Measurements from ENCODE around the gene ATP11C. TPM values are rescaled to one million over a fixed set of nuclear protein-coding genes. Genes with fewer than 3 reads are reported as not detected.

ATP11C gene
- total RNA-seq, 1 experiment from 2014 or later, result 19.4 TPM

- TF ChIP-seq MAX (IDR thresholded peaks at IDR 0.05) (no peak), POLR2AphosphoS5 (IDR thresholded peaks at IDR 0.05; ENCODE audit: low read depth, low read length) (no peak), FOSL1 (IDR thresholded peaks at IDR 0.05; ENCODE audit: low read depth) (no peak)
Measured at GRCh38 chrX:139801397-139801813, 131.4 kb downstream of the ATP11C start (continued).

- Histone ChIP-seq H3K79me2 (ENCODE audit: insufficient read depth, low read length) (no peaks in the 10 kb centered on the region), H2AFZ (ENCODE audit: low read depth, low read length, poor library complexity, severe bottlenecking) (no peak overlapping the region), H3K9me2 (ENCODE audit: insufficient read depth) (no peaks in the 10 kb centered on the region), H3K9me3 (ENCODE audit: control insufficient read depth in 1 of 2, insufficient read depth in 1 of 2, low read depth in 1 of 2, low read length in 2 of 2) (no peaks in the 10 kb centered on the region), H3K4me2 (ENCODE audit: low read length) (no peak overlapping the region), H3K27me3 (ENCODE audit: insufficient read depth, low read length) (no peaks in the 10 kb centered on the region), H3K27ac (ENCODE audit: low read depth, low read length) (no peak overlapping the region), H3K4me1 (ENCODE audit: control insufficient read depth in 1 of 2, insufficient read depth in 2 of 2, low read length in 2 of 2) (no peaks in the 10 kb centered on the region), H3K4me3 (replicated peaks in 1 of 2; ENCODE audit: low read depth in 1 of 2, low read length in 2 of 2) (no peak overlapping the region), H4K20me1 (ENCODE audit: insufficient read depth) (no peaks in the 10 kb centered on the region), H3K36me3 (ENCODE audit: control insufficient read depth in 1 of 2, insufficient read depth in 2 of 2, low read length in 2 of 2) (peaks cover 0 to 2% of the 10 kb centered on the region in 2 experiments; a peak in 1 of 4 replicates), H3K9ac (ENCODE audit: low read length) (no peak overlapping the region)
- DNase-seq (ENCODE audit: low read depth, low spot score) (no peak), ATAC-seq (no peak)
- ChIA-PET RAD21 (ENCODE audit: low non-redundant PET in 1 of 2, low total read pairs in 2 of 2, uncharacterized antibody in 2 of 2, unreplicated experiment in 2 of 2) (no interaction called here), CTCF (no interaction called here), POLR2A (no interaction called here)
- intact Hi-C loops (cut with micrococcal nuclease), result no loop called here
- no peak for TF ChIP-seq CEBPB (IDR thresholded peaks at IDR 0.05; ENCODE audit: low read depth)
- no peak for TF ChIP-seq YY1 (IDR thresholded peaks at IDR 0.05; ENCODE audit: extremely low read depth, insufficient replicate concordance, low read depth, low read length)
- TF ChIP-seq CBX3 (IDR thresholded peaks at IDR 0.05; ENCODE audit: low read depth), result no peak
- no peak for TF ChIP-seq TCF7L2 (IDR thresholded peaks at IDR 0.05; ENCODE audit: borderline replicate concordance, extremely low read depth, insufficient read depth, insufficient read length)
- no peak for TF ChIP-seq ZFX (IDR thresholded peaks at IDR 0.05)
- no peak for TF ChIP-seq CTCF (IDR thresholded peaks at IDR 0.05 in 2 of 3, conservative IDR thresholded peaks at IDR 0.05 in 1 of 3; ENCODE audit: borderline replicate concordance in 1 of 3, insufficient read depth in 1 of 3, low read depth in 2 of 3, low read length in 2 of 3)
- no peak for TF ChIP-seq MAX (IDR thresholded peaks at IDR 0.05)
- no peak for TF ChIP-seq SRF (IDR thresholded peaks at IDR 0.05; ENCODE audit: low read depth)
- no peak for TF ChIP-seq JUND (IDR thresholded peaks at IDR 0.05)
- TF ChIP-seq FOSL1 (IDR thresholded peaks at IDR 0.05; ENCODE audit: low read depth), result no peak
- no peak for TF ChIP-seq ZBTB33 (IDR thresholded peaks at IDR 0.05; ENCODE audit: extremely low read depth, insufficient replicate concordance, low read length)
- TF ChIP-seq REST (IDR thresholded peaks at IDR 0.05; ENCODE audit: low read depth), result no peak
- no TSS peak for BruUV-seq (replicated peaks)
Measured at GRCh38 chrX:139798701-139799100, 134.2 kb downstream of the ATP11C start.

All from HCT116 (cell line).